HepG2 (cell line): ENCODE data around the gene NLRP5. TPM values are rescaled to one million over a fixed set of nuclear protein-coding genes. Genes with fewer than 3 reads are reported as not detected.

Source experiments
- CREM ChIP-seq, 2 experiments: sonication (generic) in 1 of 2; formaldehyde crosslinking in 1 of 2; IDR thresholded peaks; 2 replicates each; pipeline versions ENCODE4 v1.4.0 to v1.6.1; 2016 to 2020; ENCODE audit warnings: antibody characterized with exemption in 1 of 2, mild to moderate bottlenecking in 1 of 2, missing genetic modification reagents in 1 of 2
- CTCF ChIP-seq: sonication (generic); formaldehyde crosslinking; IDR thresholded peaks from 2 replicates; pipeline ENCODE4 v1.5.0; 2020; ENCODE audit warnings: mild to moderate bottlenecking, missing genetic modification reagents, moderate library complexity
- FOXK2 ChIP-seq: fragments of 450-650 bp; IDR thresholded peaks from 2 replicates; pipeline ENCODE4 v1.6.1; 2016
- HOXA3 ChIP-seq: sonication (generic); formaldehyde crosslinking; IDR thresholded peaks from 2 replicates; pipeline ENCODE4 v1.5.0; 2020; ENCODE audit warnings: missing genetic modification reagents
- MXI1 ChIP-seq: IDR thresholded peaks from 3 replicates; pipeline ENCODE4 v1.6.1; 2012; ENCODE audit warnings: low read depth, low read length, inconsistent platforms, borderline replicate concordance
- SIX1 ChIP-seq: sonication (generic); formaldehyde crosslinking; IDR thresholded peaks from 2 replicates; pipeline ENCODE4 v1.4.0; 2020; ENCODE audit warnings: missing genetic modification reagents, borderline replicate concordance
- STAT6 ChIP-seq: sonication (generic); formaldehyde crosslinking; IDR thresholded peaks from 2 replicates; pipeline ENCODE4 v1.4.0; 2020; ENCODE audit warnings: missing genetic modification reagents, mild to moderate bottlenecking, borderline replicate concordance
- TBL1XR1 ChIP-seq: fragments of 150-350 bp; IDR thresholded peaks from 2 replicates; pipeline ENCODE4 v1.6.1; 2014; ENCODE audit warnings: borderline replicate concordance, low read length; ENCODE audit not compliant: partially characterized antibody
- ZBTB40 ChIP-seq, 2 experiments: fragments of 450-650 bp in 1 of 2; sonication (generic) in 1 of 2; formaldehyde crosslinking in 1 of 2; IDR thresholded peaks; 2 replicates each; pipeline versions ENCODE4 v1.6.1 to v1.8.0; 2016 to 2022; ENCODE audit warnings: antibody characterized with exemption in 1 of 2, mild to moderate bottlenecking in 1 of 2, missing genetic modification reagents in 1 of 2
- ZBTB7A ChIP-seq: sonication (generic); formaldehyde crosslinking; IDR thresholded peaks from 2 replicates; pipeline ENCODE4 v1.8.0; 2022; ENCODE audit warnings: mild to moderate bottlenecking, missing genetic modification reagents
- ZFP1 ChIP-seq: IDR thresholded peaks from 2 replicates; pipeline ENCODE4 v1.6.1; 2016
- ZFP36 ChIP-seq: fragments of 150-350 bp; IDR thresholded peaks from 2 replicates; pipeline ENCODE4 v1.6.1; 2018; ENCODE audit warnings: borderline replicate concordance, low read length, low read depth; ENCODE audit not compliant: partially characterized antibody
- ZNF878 ChIP-seq: sonication (generic); formaldehyde crosslinking; IDR thresholded peaks from 2 replicates; pipeline ENCODE4 v1.8.1; 2023; ENCODE audit warnings: mild to moderate bottlenecking, missing genetic modification reagents, moderate library complexity
- polyA plus RNA-seq, 8 experiments: library from polyadenylated mRNA; depleted of rRNA in 3 of 8; stranded (reverse) in 7 of 8; unstranded in 1 of 8; fragments of >200 nt; fragmentation: Illumina TruSeq in 4 of 8; extraction: Trizol in 4 of 8; gene quantifications; 2 replicates each; pipeline versions ENCODE4 v1.2.1 to v1.2.3, GENCODE V29; 2011 to 2016; ENCODE audit warnings: low read depth in 4 of 8, missing spikeins in 1 of 8, mixed read lengths in 1 of 8; ENCODE audit not compliant: insufficient read depth in 1 of 8
- total RNA-seq, 5 experiments: library from RNA; depleted of rRNA; stranded (reverse); fragments of >200 nt; fragmentation: Illumina TruSeq; extraction: Trizol; gene quantifications; 2 replicates each; pipeline ENCODE4 v1.2.3, GENCODE V29; 2016; ENCODE audit warnings: low read depth in 1 of 5

Gene NLRP5
- total and polyA plus RNA-seq, 2 of the 13 experiments (the other 11 are each of a cell fraction or from before 2014, with no cell fraction given) = not detected

- no peak for TF ChIP-seq ZBTB40 (IDR thresholded peaks at IDR 0.05)
- TF ChIP-seq ZBTB40 (CRISPR knock-in tag; IDR thresholded peaks at IDR 0.05) = 0 out of 2 replicates have a peak, but pooled peaks have one; percentile 60
- peak; percentile 47; the same call in 1 of the 2 replicates for TF ChIP-seq HOXA3
- no peak for TF ChIP-seq STAT6 (CRISPR knock-in tag)
- TF ChIP-seq CTCF (CRISPR knock-in tag) = peak; percentile 47
- peak; percentile 73; the same call in 1 of the 3 replicates for TF ChIP-seq MXI1
- no peak for TF ChIP-seq ZFP36
- TF ChIP-seq FOXK2 = no peak
- peak; percentile 92 for TF ChIP-seq ZBTB7A (CRISPR knock-in tag)
- TF ChIP-seq TBL1XR1 = peak; percentile 40
- peak; percentile 43; the same call in 1 of the 2 replicates for TF ChIP-seq CREM (IDR thresholded peaks at IDR 0.05)
- TF ChIP-seq CREM (CRISPR knock-in tag; IDR thresholded peaks at IDR 0.05) = no peak
- TF ChIP-seq ZNF878 (CRISPR knock-in tag) = peak; percentile 55; the same call in 1 of the 2 replicates
- TF ChIP-seq ZFP1 (CRISPR knock-in tag) = peak; percentile 69; the same call in 1 of the 2 replicates
- TF ChIP-seq SIX1 = peak; percentile 58; the same call in 1 of the 2 replicates
Observed at GRCh38 chr19:56110515-56111448, 124.2 kb downstream of the NLRP5 start (continued).
